GM12801 (cell line): ENCODE results near the gene PPL.

Experiments used
- TF ChIP-seq, protein P1 (sequence below): IDR thresholded peaks from one replicate; pipeline ENCODE4 v1.5.1; 2011; ENCODE audit warnings: control low read depth; ENCODE audit not compliant: insufficient read length; ENCODE audit errors: extremely low read depth

The PPL gene

DNA sequence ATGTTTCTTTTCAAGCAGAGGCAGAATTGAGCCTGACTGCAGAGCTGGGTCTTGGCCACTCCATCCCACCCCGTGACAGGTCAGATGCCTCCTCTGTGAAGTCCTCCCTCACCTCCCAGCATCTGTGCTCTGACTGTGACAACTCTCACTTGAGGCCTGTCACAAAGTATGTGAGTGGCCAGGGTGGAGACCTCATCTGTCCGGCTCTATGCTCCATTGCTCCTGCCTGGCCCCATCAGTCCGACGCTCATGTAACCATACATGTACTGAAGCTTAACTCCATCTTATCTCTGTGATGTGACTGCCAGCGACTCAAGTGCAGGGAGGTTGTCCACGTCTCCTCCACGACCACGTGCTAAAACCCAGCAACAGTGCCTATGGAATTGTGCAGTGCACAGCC is 3.5 kb downstream of the PPL start:
- TF ChIP-seq, protein P1, sequence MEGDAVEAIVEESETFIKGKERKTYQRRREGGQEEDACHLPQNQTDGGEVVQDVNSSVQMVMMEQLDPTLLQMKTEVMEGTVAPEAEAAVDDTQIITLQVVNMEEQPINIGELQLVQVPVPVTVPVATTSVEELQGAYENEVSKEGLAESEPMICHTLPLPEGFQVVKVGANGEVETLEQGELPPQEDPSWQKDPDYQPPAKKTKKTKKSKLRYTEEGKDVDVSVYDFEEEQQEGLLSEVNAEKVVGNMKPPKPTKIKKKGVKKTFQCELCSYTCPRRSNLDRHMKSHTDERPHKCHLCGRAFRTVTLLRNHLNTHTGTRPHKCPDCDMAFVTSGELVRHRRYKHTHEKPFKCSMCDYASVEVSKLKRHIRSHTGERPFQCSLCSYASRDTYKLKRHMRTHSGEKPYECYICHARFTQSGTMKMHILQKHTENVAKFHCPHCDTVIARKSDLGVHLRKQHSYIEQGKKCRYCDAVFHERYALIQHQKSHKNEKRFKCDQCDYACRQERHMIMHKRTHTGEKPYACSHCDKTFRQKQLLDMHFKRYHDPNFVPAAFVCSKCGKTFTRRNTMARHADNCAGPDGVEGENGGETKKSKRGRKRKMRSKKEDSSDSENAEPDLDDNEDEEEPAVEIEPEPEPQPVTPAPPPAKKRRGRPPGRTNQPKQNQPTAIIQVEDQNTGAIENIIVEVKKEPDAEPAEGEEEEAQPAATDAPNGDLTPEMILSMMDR, result no peak

GRCh38 chr16:4931381-4931780 is 5.6 kb downstream of the PPL start:
- TF ChIP-seq, protein P1, result no peak

DNA sequence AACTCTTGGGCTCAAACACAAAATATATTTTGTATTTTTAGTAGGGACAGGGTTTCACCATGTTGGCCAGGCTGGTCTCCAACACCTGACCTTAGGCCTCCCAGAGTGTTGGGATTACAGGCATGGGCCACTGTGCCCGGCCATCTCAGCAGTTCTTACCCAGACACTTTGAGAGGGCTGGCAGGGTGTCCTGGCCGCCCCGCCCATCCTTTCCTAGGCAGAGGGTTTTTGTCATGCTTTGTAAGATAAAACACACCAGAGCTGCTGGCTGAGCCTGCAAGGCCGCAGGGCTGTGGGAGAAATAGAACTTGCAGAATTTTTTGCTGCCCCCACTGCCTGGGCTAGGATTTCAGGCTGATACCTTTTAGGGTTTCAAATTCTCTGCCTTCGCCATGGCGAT is 8.7 kb downstream of the PPL start:
- TF ChIP-seq, protein P1, result no peak

DNA sequence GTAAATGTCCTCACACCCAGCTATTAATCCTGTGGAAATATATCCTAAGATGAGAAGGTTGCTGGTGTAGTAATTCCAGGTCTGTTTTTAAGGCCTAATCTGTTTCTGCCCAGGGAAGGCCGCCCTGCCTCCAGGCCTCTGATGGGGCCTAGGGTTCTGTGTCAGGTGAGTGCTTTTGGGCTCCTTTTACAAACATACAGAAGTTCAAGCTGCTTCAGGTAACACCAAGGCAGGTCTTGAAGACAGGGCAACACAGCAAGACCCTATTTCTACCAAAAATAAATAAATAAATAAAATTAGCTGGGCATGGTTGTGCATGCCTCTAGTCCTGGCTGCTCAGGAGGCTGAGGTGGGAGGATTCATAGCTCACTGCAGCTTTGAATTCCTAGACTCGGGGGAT is 9.3 kb downstream of the PPL start:
- TF ChIP-seq, protein P1, result no peak

GRCh38 chr16:4926928-4927327 is 10.0 kb downstream of the PPL start:
- TF ChIP-seq, protein P1, result no peak

- TF ChIP-seq, protein P1, result no peak
Measured at GRCh38 chr16:4925791-4926190, 11.2 kb downstream of the PPL start.

GRCh38 chr16:4925293-4925607 is 11.7 kb downstream of the PPL start:
- TF ChIP-seq, protein P1, result no peak
